GM12873 (cell line): Measurements from ENCODE around the gene APOL6.

ENCODE experiments used
- TF ChIP-seq, protein P1 (sequence below): IDR thresholded peaks from 2 replicates; pipeline ENCODE4 v1.5.1; 2012; ENCODE audit warnings: low read depth, mild to moderate bottlenecking, moderate library complexity, low read length, control low read depth; ENCODE audit not compliant: insufficient read depth; ENCODE audit errors: missing control alignments

Gene APOL6

GRCh38 chr22:35686298-35686697, 38.1 kb downstream of the APOL6 start:
- TF ChIP-seq, protein P1, sequence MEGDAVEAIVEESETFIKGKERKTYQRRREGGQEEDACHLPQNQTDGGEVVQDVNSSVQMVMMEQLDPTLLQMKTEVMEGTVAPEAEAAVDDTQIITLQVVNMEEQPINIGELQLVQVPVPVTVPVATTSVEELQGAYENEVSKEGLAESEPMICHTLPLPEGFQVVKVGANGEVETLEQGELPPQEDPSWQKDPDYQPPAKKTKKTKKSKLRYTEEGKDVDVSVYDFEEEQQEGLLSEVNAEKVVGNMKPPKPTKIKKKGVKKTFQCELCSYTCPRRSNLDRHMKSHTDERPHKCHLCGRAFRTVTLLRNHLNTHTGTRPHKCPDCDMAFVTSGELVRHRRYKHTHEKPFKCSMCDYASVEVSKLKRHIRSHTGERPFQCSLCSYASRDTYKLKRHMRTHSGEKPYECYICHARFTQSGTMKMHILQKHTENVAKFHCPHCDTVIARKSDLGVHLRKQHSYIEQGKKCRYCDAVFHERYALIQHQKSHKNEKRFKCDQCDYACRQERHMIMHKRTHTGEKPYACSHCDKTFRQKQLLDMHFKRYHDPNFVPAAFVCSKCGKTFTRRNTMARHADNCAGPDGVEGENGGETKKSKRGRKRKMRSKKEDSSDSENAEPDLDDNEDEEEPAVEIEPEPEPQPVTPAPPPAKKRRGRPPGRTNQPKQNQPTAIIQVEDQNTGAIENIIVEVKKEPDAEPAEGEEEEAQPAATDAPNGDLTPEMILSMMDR: no peak

GRCh38 chr22:35687461-35687860, 39.2 kb downstream of the APOL6 start:
- TF ChIP-seq, protein P1: no peak

DNA sequence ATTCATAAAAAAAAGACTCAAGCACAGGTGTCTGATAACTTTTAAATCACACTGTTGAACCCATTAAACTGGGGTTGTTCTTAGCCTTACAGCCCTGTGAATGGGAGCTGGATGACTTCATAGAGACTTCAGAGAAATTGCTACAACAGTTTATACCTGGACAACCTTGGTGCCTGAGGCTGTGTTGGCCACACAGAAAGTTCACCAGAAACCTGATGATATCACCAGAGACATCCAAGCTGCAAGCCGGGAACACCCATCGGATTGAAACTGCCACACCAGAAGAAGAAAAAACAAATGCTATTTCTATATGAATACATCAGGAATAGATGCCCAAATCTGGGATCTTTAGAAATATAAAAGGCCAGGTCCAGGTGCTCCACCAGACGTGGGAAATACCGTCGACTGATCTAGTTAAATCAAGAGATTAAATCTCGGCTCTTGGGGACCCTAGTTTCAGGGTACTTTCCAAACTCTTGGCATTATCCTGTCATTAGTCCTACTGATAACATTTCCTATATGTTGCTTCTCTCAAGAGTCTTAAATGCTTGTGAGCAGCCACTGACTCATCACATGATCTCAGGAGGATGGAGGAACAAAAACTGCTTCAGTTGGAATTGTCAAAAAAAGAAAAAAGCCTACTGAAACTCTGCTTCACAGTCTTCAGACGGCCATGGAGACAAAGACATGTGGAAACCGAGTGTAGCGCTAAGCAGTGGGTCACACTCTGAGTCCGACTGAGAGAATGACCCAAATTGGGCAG, 40.8 kb downstream of the APOL6 start:
- TF ChIP-seq, protein P1: no peak

DNA sequence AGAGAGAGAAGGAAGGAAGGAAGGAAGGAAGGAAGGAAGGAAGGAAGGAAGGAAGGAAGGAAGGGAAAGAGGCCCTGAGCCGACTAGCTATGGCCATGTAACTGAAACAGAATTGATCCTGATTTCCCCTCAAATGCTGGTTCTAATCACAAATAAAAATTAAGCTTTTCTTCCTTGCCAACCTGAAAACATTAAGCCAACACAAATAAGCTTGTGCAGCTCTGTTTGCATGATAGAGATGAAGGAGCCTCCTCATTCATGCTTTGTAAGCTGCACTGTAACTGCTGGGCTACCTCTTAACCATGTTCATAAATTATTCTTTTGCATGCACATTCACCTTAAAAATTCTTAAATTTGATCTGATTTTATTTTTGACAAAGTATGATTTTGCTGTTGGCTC, 41.8 kb downstream of the APOL6 start:
- TF ChIP-seq, protein P1: no peak

- TF ChIP-seq, protein P1: no peak
Measured at GRCh38 chr22:35695202-35695601, 47.0 kb downstream of the APOL6 start.

DNA sequence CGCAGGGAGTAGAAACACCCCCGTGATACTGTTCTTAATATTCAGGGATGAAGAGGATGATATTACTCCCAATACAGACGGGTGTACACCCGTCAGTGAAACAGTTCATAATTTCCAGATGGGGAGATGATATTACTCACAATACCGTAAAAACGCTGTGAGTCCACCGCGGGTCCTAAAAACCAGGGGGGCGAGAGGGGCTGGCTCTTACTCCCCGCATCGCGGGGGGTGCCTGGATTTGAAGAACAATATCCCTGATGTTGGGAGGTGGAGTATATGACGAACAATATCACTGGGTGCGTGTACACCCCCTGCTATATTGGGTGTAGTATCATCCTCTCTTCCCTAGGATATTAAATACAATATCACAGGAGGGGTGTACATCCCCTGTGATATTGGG, 48.9 kb downstream of the APOL6 start:
- TF ChIP-seq, protein P1: no peak

DNA sequence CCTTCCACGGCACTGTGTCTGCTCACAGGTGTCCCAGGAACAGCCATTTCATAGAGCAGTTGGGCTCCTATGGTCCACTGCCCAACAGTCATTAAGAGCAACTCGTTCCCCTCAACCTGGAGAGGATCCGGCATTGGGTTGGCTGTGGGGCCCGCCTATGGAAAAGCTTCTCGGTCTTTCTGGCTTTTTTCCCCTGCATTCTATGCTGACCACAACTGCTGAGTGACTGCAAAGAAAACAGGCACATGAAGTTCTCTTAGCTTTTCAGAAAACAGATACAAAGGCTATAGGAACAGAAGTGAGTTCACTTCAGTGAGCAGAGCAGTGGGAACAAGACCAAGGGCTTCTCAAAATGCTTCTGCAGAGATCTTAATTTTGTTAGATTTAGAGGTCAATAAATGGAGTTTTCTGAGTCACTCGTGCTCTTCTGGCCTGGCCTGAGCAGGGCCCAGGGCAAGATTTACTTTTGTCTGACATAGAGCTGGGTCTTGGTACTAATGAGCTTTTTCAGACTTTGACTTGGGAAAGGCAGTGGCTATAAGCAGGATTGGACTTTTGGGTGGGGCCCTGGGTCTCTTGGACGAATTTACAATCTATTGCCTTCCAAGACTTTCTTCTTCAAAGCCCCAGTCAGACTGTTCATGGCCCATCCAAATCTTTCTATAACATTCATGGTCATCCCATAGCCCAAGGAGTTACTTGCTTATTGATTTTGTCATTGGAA, 55.8 kb downstream of the APOL6 start:
- TF ChIP-seq, protein P1: no peak
